GM19324 (cell line): ENCODE measurements around the gene SH3PXD2A.

Source experiments
- ATAC-seq: cut with Tn5 transposase; IDR thresholded peaks from one replicate; pipeline ENCODE4 v1.9.1; 2021; ENCODE audit warnings: mild to moderate bottlenecking, moderate library complexity; ENCODE audit not compliant: unreplicated experiment, low FRiP score

SH3PXD2A gene

GRCh38 chr10:103600956-103601569 lies 254.3 kb downstream of the SH3PXD2A start:
- no peak for ATAC-seq

DNA sequence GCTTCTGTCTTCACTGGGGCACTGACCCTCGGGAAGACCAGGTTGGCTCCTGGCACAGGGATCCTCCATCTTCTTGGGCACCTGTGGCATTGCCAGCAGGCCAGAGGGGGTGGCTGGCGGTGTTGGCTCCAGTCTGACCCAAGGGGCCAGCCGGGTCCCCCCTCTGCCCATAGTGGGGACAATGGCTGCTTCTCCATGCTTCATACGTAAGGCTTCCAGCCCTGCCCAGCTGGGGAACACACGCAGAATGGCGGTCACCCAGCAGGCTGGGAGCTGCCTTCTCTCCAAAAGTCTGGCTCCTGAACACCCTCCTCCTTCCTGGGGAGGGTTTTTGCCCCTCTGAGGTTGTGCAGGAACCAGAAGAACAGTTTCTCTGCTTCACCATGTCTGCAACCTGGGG lies 255.1 kb downstream of the SH3PXD2A start:
- ATAC-seq: no peak

GRCh38 chr10:103599907-103600306 lies 255.5 kb downstream of the SH3PXD2A start:
- ATAC-seq: no peak

DNA sequence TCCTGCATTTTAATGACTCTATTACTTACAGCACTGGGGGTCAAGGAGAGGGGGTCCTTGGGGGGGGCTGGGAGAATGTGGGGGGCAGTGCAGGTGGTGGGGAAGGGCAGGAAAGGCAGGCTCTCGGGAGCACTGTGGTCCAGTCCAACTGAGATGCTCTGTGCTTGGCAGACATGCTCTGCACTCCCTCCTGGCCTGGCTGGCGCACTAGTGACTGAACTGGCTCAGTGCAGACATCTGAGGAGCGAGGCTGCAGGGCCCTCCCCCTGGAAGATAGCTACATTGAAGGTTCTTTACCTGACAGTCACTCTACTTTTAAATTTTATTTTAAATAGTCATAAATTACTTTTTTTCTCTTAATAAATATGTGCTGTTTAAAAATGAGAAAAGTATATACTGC lies 256.2 kb downstream of the SH3PXD2A start:
- ATAC-seq: no peak

- ATAC-seq: no peak
Measured at GRCh38 chr10:103598654-103599115, 256.7 kb downstream of the SH3PXD2A start.

DNA sequence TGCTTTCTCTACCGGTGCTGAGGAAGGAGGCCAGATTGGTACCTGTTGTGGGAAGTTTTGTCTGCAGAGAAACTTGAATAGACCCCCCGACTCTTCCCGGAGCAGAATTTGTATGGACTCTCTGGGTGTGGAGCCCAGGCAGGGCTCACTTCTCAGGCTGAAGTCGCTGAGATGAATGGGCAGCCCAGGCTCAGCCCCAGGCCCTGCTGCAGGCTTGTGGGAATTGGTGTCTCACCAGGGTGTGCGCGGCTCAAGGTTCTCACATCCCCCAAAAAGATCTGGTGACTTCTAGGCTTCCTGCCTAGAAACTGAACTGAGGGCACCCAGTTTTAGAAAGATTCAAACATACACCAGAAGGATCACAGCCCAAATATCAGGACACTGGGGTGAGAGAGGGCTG lies 258.4 kb downstream of the SH3PXD2A start:
- ATAC-seq: no peak

GRCh38 chr10:103595933-103596726 lies 259.2 kb downstream of the SH3PXD2A start:
- ATAC-seq: no peak

DNA sequence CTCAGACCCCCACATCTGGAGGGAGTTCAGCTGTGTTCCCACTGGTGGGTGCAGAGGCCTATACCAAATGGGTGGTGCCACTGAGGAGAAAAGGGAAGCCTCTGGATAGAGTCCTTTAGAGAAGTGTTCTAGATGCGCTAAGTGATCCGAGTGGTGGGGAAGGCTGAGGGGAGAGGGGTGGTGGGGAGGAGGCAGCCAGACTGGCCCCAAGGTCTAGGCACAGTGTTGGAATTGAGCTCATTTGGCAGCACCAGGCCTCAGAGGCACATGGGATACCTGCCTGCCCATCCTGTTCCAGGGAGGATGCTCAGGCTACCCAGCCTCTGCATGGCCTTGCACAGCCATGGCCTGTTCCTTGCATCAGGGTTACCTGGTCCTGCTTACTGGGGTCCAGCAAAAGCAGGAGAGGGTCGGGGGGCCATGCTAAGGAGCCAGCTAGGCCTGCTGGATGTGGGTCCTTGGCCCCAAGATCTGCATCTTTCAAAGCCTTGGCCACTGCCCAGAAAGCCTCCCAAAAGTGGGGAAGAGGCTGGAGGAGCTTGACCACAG lies 262.3 kb downstream of the SH3PXD2A start:
- no peak for ATAC-seq

GRCh38 chr10:103592186-103593021 lies 263.0 kb downstream of the SH3PXD2A start:
- ATAC-seq: no peak

GRCh38 chr10:103590744-103591291 lies 264.6 kb downstream of the SH3PXD2A start:
- no peak for ATAC-seq

GRCh38 chr10:103590060-103590459 lies 265.3 kb downstream of the SH3PXD2A start:
- no peak for ATAC-seq

- no peak for ATAC-seq
Measured at GRCh38 chr10:103589074-103589630, 266.2 kb downstream of the SH3PXD2A start.

DNA sequence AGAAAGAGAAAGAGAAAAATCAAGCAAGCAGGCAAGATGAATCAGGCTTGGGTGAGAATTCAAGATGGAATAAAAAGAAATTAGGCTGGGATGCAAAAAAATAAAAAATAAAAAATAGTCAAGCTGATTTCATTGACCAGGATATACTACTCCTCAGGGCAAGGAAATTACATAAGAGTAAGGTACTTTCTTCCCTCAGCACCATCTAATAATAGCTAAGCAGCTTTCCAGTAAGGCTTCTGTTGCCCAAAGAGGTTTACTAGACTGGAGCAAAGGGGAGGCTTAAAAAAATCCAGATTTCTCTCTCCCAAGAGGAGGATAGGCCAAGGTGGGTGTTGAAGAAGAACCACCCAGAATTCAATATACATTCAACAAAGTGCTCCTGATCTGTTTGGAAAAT lies 268.3 kb downstream of the SH3PXD2A start:
- no peak for ATAC-seq

- ATAC-seq: no peak
Measured at GRCh38 chr10:103585011-103585405, 270.4 kb downstream of the SH3PXD2A start.

GRCh38 chr10:103584216-103585010 lies 271.0 kb downstream of the SH3PXD2A start:
- ATAC-seq: no peak

DNA sequence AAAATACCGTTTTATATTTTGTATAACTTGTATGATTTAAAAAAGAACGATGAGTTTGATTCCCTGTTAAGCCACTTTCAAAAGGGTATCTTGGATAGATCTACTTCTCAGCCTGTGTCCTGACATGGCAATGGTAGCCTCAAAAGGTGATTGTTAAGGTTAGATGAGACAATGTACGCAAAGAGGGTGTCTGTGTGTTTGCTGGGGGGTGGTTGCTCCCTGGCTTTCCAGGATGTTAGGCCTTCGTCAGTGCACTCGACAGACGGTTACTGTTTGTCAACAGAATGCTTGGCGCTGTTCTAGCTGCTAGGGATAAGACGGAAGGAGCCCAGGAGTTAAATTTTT lies 271.5 kb downstream of the SH3PXD2A start:
- no peak for ATAC-seq

- no peak for ATAC-seq
Measured at GRCh38 chr10:103582331-103583123, 272.8 kb downstream of the SH3PXD2A start.

DNA sequence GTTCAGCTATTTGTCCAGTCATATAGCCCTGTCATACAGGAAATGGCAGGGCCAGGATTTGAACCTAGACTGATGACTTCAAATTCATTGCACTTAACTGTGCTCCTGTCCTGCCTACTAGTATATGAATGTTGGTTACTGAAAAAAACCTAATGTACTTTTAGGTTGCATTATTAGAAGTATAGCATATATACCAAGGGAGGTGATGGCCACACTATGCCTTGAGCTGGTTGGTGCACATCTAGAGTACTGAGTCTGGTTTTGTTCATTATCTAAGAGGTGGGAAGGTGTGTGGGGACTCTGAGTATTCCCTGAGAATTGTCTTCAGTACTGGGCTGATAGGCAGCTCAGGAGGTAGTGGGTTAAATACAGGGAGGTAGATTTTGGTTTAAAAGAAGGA lies 273.9 kb downstream of the SH3PXD2A start:
- no peak for ATAC-seq

DNA sequence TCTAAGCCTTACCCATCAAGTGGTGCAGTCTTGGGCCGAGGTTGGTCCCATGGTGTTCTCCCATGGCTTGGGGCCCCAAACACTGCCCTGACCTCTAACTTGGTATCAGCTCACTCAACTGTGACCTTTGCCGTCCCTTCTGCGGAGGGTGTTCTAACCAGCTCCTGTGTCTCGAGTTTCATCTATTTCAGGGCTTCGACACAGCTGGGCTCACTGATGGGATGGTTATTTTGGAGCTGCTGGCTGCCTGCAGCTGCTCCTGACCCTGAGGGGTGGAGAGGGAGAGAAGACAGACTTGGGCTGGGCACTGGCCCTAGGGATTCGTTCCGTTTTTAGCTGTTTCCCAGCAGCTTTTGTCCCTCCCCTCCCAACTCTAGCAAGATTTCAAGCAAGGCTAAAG lies 274.9 kb downstream of the SH3PXD2A start:
- ATAC-seq: no peak
